Breast epithelium (tissue), 3 donors: Measurements from ENCODE around the gene HNRNPF.

ENCODE experiments used
- CTCF ChIP-seq, 3 donors: fragments of 450-650 bp; IDR thresholded peaks; one replicate each; pipeline ENCODE4 v1.5.1; 2016 to 2017; ENCODE audit warnings: antibody characterized with exemption in 3 of 3, mild to moderate bottlenecking in 3 of 3, moderate library complexity in 3 of 3
- POLR2A ChIP-seq: fragments of 450-650 bp; IDR thresholded peaks from one replicate; pipeline ENCODE4 v1.6.1; 2016; ENCODE audit warnings: antibody characterized with exemption, mild to moderate bottlenecking, moderate library complexity

- no peak for TF ChIP-seq CTCF (IDR thresholded peaks at IDR 0.05)
- no peak for TF ChIP-seq POLR2A
Measured at GRCh38 chr10:43340619-43341018, 68.4 kb downstream of the HNRNPF start.
